Activated T-helper 2 cell treated with anti-CD3 and anti-CD28 coated beads, Interferon-gamma antibody, Interleukin-2, Interleukin-4, amounts not matched to agents 10 μg/mL and 5 μg/mL and 100 μg/mL, durations not matched to agents 14 hours and 24 hours and 36 hours (primary cell): ENCODE measurements around the gene VGF. TPM values are rescaled to one million over a fixed set of nuclear protein-coding genes. Genes with fewer than 3 reads are reported as not detected.
"Not testable (repeated sequence)": the region's sequence is repeated elsewhere in the genome, so short reads cannot be mapped to it uniquely, and the experiment has no call there.

ENCODE experiments used
- DNase-seq: peaks from one replicate; pipeline ENCODE4 v3.0.0; 2021; ENCODE audit warnings: low spot score
- H3K27ac Mint-ChIP-seq: one replicate; pipeline ENCODE4 v1.8.0; 2021; ENCODE audit warnings: mixed read lengths
- H3K27me3 Mint-ChIP-seq: one replicate; pipeline ENCODE4 v1.8.0; 2021; ENCODE audit warnings: low read depth, mixed read lengths
- H3K36me3 Mint-ChIP-seq: one replicate; pipeline ENCODE4 v1.8.0; 2021; ENCODE audit warnings: low read depth, mixed read lengths
- H3K4me1 Mint-ChIP-seq: one replicate; pipeline ENCODE4 v1.8.0; 2021; ENCODE audit warnings: low read depth, mixed read lengths
- H3K4me3 Mint-ChIP-seq: one replicate; pipeline ENCODE4 v1.8.0; 2021; ENCODE audit warnings: low read depth, mild to moderate bottlenecking, moderate library complexity, mixed read lengths
- H3K9me3 Mint-ChIP-seq: one replicate; pipeline ENCODE4 v1.8.0; 2021; ENCODE audit warnings: mixed read lengths
- intact Hi-C: fragments of 100-400 bp; cut with micrococcal nuclease; formaldehyde crosslinking; loops from one replicate; pipeline ENCODE4 v1.15.1; 2023
- total RNA-seq: library from RNA; stranded (reverse); gene quantifications from 2 replicates; pipeline ENCODE4 v1.2.3, GENCODE V29; 2022

VGF gene
- total RNA-seq, 1 donor from 2014 or later: 0.41 TPM

GRCh38 chr7:101134399-101134980, 30.9 kb downstream of the VGF start:
- no peak for DNase-seq
- H3K9me3 Mint-ChIP-seq: no peaks in the 10 kb centered on the region

GRCh38 chr7:101133621-101134398, 31.6 kb downstream of the VGF start:
- H3K4me3 Mint-ChIP-seq: no peak overlapping the region
- peaks cover 32% of the 10 kb centered on the region for H3K27me3 Mint-ChIP-seq
- no peaks in the 10 kb centered on the region for H3K36me3 Mint-ChIP-seq
- intact Hi-C loops: no loop called here
- H3K4me1 Mint-ChIP-seq: peaks cover 31% of the 10 kb centered on the region
- DNase-seq: no peak
- H3K27ac Mint-ChIP-seq: no peak overlapping the region
- H3K9me3 Mint-ChIP-seq: no peaks in the 10 kb centered on the region

More at GRCh38 chr7:101134399-101134980, 30.9 kb downstream of the VGF start:
- no peak overlapping the region for H3K4me3 Mint-ChIP-seq
- H3K36me3 Mint-ChIP-seq: no peaks in the 10 kb centered on the region
- H3K27ac Mint-ChIP-seq: no peak overlapping the region
- peaks cover 30% of the 10 kb centered on the region for H3K27me3 Mint-ChIP-seq
- intact Hi-C loops: no loop called here
- peaks cover 31% of the 10 kb centered on the region for H3K4me1 Mint-ChIP-seq

- H3K27me3 Mint-ChIP-seq: peaks cover 37% of the 10 kb centered on the region
- intact Hi-C loops, H3K36me3 Mint-ChIP-seq, H3K27ac Mint-ChIP-seq, H3K9me3 Mint-ChIP-seq, H3K4me3 Mint-ChIP-seq, DNase-seq: not testable (repeated sequence)
- H3K4me1 Mint-ChIP-seq: peaks cover 28% of the 10 kb centered on the region
Observed at GRCh38 chr7:101132626-101133600, 32.5 kb downstream of the VGF start.

GRCh38 chr7:101129603-101130117, 35.7 kb downstream of the VGF start:
- intact Hi-C loops: no loop called here
- no peaks in the 10 kb centered on the region for H3K36me3 Mint-ChIP-seq
- H3K27ac Mint-ChIP-seq: no peak overlapping the region
- peaks cover 40% of the 10 kb centered on the region for H3K4me1 Mint-ChIP-seq
- no peaks in the 10 kb centered on the region for H3K9me3 Mint-ChIP-seq
- H3K27me3 Mint-ChIP-seq: peaks cover 40% of the 10 kb centered on the region
- H3K4me3 Mint-ChIP-seq: no peak overlapping the region
- DNase-seq: no peak

- H3K9me3 Mint-ChIP-seq: no peaks in the 10 kb centered on the region
- intact Hi-C loops: no loop called here
- DNase-seq: no peak
- H3K27ac Mint-ChIP-seq: no peak overlapping the region
- H3K4me1 Mint-ChIP-seq: peaks cover 35% of the 10 kb centered on the region
- H3K4me3 Mint-ChIP-seq: no peak overlapping the region
- no peaks in the 10 kb centered on the region for H3K36me3 Mint-ChIP-seq
- peaks cover 38% of the 10 kb centered on the region for H3K27me3 Mint-ChIP-seq
Observed at GRCh38 chr7:101128040-101128834, 37.1 kb downstream of the VGF start.

GRCh38 chr7:101127460-101128039, 37.8 kb downstream of the VGF start:
- H3K27me3 Mint-ChIP-seq: peaks cover 42% of the 10 kb centered on the region
- intact Hi-C loops: no loop called here
- no peak for DNase-seq
- H3K36me3 Mint-ChIP-seq: no peaks in the 10 kb centered on the region
- no peak overlapping the region for H3K27ac Mint-ChIP-seq
- no peak overlapping the region for H3K4me3 Mint-ChIP-seq
- peaks cover 37% of the 10 kb centered on the region for H3K4me1 Mint-ChIP-seq
- no peaks in the 10 kb centered on the region for H3K9me3 Mint-ChIP-seq

GRCh38 chr7:101126651-101127459, 38.5 kb downstream of the VGF start, which contains the start of gene SERPINE1:
Gene SERPINE1 (plus strand): TSS chr7:101127104. CDS start chr7:101128394, 1,290 bp downstream.
- Mint-ChIP-seq H3K4me1 (peaks cover 43% of the 10 kb centered on the region), H3K27me3 (peaks cover 46% of the 10 kb centered on the region), H3K36me3 (no peaks in the 10 kb centered on the region), H3K27ac (no peak within 1 kb of the TSS), H3K4me3 (peak within 1 kb of the TSS; percentile 41), H3K9me3 (no peaks in the 10 kb centered on the region)
- peak; percentile 63 for DNase-seq
- intact Hi-C loops: no loop called here

- H3K27me3 Mint-ChIP-seq: peaks cover 48% of the 10 kb centered on the region
- no peak for DNase-seq
Observed at GRCh38 chr7:101125989-101126650, 39.2 kb downstream of the VGF start.

GRCh38 chr7:101124376-101125056, 40.9 kb downstream of the VGF start:
- peaks cover 47% of the 10 kb centered on the region for H3K4me1 Mint-ChIP-seq
- H3K27ac Mint-ChIP-seq: peak overlapping the region; percentile 1
- no peak for DNase-seq
- H3K36me3 Mint-ChIP-seq: no peaks in the 10 kb centered on the region
- H3K4me3 Mint-ChIP-seq: peak overlapping the region; percentile 15
- peaks cover 50% of the 10 kb centered on the region for H3K27me3 Mint-ChIP-seq
- intact Hi-C loops: loop anchor here (1.0 kb wide), 1 partner anchor 13 kb away; no protein-coding TSS in a partner anchor
- no peaks in the 10 kb centered on the region for H3K9me3 Mint-ChIP-seq

More at GRCh38 chr7:101125989-101126650, 39.2 kb downstream of the VGF start:
- intact Hi-C loops: no loop called here
- Mint-ChIP-seq H3K4me1 (peaks cover 47% of the 10 kb centered on the region), H3K9me3 (no peaks in the 10 kb centered on the region), H3K36me3 (no peaks in the 10 kb centered on the region), H3K27ac (no peak overlapping the region), H3K4me3 (no peak overlapping the region)

GRCh38 chr7:101123703-101124068, 41.7 kb downstream of the VGF start:
- H3K36me3 Mint-ChIP-seq: no peaks in the 10 kb centered on the region
- H3K27ac Mint-ChIP-seq: no peak overlapping the region
- no peak overlapping the region for H3K4me3 Mint-ChIP-seq
- intact Hi-C loops: loop anchor here (1.0 kb wide), 1 partner anchor 14 kb away; no protein-coding TSS in a partner anchor
- no peaks in the 10 kb centered on the region for H3K9me3 Mint-ChIP-seq
- DNase-seq: no peak
- peaks cover 47% of the 10 kb centered on the region for H3K4me1 Mint-ChIP-seq
- H3K27me3 Mint-ChIP-seq: peaks cover 49% of the 10 kb centered on the region
